OCI-LY3 (cell line): ENCODE results near the gene LIPM.

Source experiments
- H2AFZ ChIP-seq: fragments of 200-600, 300-600 bp; shearing (Covaris generic); 2 replicates; pipeline ENCODE4 v1.6.0; 2014; ENCODE audit warnings: antibody characterized with exemption, low read depth, low read length
- H3K27ac ChIP-seq: fragments of 200-600, 300-600 bp; sonication (generic); 2 replicates; pipeline ENCODE4 v1.5.1; 2014; ENCODE audit warnings: mild to moderate bottlenecking, low read length, moderate library complexity, mixed read lengths
- H3K27me3 ChIP-seq: fragments of 200-600, 300-600 bp; sonication (generic); 2 replicates; pipeline ENCODE4 v1.6.1; 2014; ENCODE audit warnings: low read depth, low read length, mixed read lengths
- H3K36me3 ChIP-seq: fragments of 200-600, 300-600 bp; sonication (generic); replicated peaks from 2 replicates; pipeline ENCODE3; 2014; ENCODE audit warnings: low read depth, low read length, mixed read lengths
- H3K4me1 ChIP-seq: fragments of 300-600, 200-600 bp; sonication (generic); 2 replicates; pipeline ENCODE4 v1.6.1; 2014; ENCODE audit warnings: low read length, mixed read lengths
- H3K4me2 ChIP-seq: fragments of 200-600, 300-600 bp; sonication (generic); 2 replicates; pipeline ENCODE4 v1.6.1; 2014; ENCODE audit warnings: low read length, mixed read lengths
- H3K4me3 ChIP-seq: fragments of 300-600, 200-600 bp; sonication (generic); 2 replicates; pipeline ENCODE4 v1.5.1; 2014; ENCODE audit warnings: antibody characterized with exemption, mild to moderate bottlenecking, low read length, moderate library complexity
- H3K79me2 ChIP-seq: fragments of 300-600, 200-600 bp; shearing (Covaris generic); 2 replicates; pipeline ENCODE4 v1.6.1; 2014; ENCODE audit warnings: mild to moderate bottlenecking, low read length, mixed read lengths
- H3K9ac ChIP-seq: fragments of 300-600, 200-600 bp; shearing (Covaris generic); 2 replicates; pipeline ENCODE4 v1.6.0; 2014; ENCODE audit warnings: mild to moderate bottlenecking, low read length, moderate library complexity
- H3K9me3 ChIP-seq: fragments of 200-600, 300-600 bp; shearing (Covaris generic); 2 replicates; pipeline ENCODE4 v1.6.1; 2014; ENCODE audit warnings: low read length, mixed read lengths; ENCODE audit not compliant: insufficient read depth
- H4K20me1 ChIP-seq: fragments of 200-600, 300-600 bp; sonication (generic); 2 replicates; pipeline ENCODE4 v1.6.1; 2016; ENCODE audit warnings: low read length, mixed read lengths; ENCODE audit not compliant: insufficient read depth
- CTCF ChIP-seq: fragments of 200-600, 300-600 bp; sonication (generic); IDR thresholded peaks from 2 replicates; pipeline ENCODE4 v1.5.1; 2014; ENCODE audit warnings: antibody characterized with exemption, low read length, low read depth
- EZH2phosphoT487 ChIP-seq: fragments of 200-600 bp; shearing (Covaris generic); IDR thresholded peaks from 2 replicates; pipeline ENCODE4 v1.6.1; 2018; ENCODE audit warnings: antibody characterized with exemption, mixed run types, low read depth

LIPM gene

GRCh38 chr10:88791924-88792323 is 10.6 kb upstream of the LIPM start:
- Histone ChIP-seq H3K9me3 (no peaks in the 10 kb centered on the region), H3K27me3 (no peaks in the 10 kb centered on the region), H3K27ac (no peak overlapping the region), H3K4me1 (peaks cover 34% of the 10 kb centered on the region), H2AFZ (no peak overlapping the region), H3K4me3 (no peak overlapping the region), H3K36me3 (no peaks in the 10 kb centered on the region), H3K9ac (no peak overlapping the region), H3K4me2 (no peak overlapping the region), H3K79me2 (no peaks in the 10 kb centered on the region), H4K20me1 (no peaks in the 10 kb centered on the region)
- TF ChIP-seq EZH2phosphoT487 (no peak), CTCF (peak; percentile 37)

- no peak overlapping the region for H3K4me3 ChIP-seq
- no peak for TF ChIP-seq EZH2phosphoT487
- no peak for TF ChIP-seq CTCF
- H3K27ac ChIP-seq = peak overlapping the region; percentile 40
- no peaks in the 10 kb centered on the region for H3K79me2 ChIP-seq
- H3K4me2 ChIP-seq = peak overlapping the region; percentile 47
- H4K20me1 ChIP-seq = no peaks in the 10 kb centered on the region
- peak overlapping the region; percentile 56 for H2AFZ ChIP-seq
- no peaks in the 10 kb centered on the region for H3K9me3 ChIP-seq
- no peaks in the 10 kb centered on the region for H3K27me3 ChIP-seq
- H3K36me3 ChIP-seq = no peaks in the 10 kb centered on the region
- peaks cover 32% of the 10 kb centered on the region for H3K4me1 ChIP-seq
- peak overlapping the region; percentile 14; the same call in 1 of the 2 replicates for H3K9ac ChIP-seq
Measured at GRCh38 chr10:88792661-88793060, 9.9 kb upstream of the LIPM start.

GRCh38 chr10:88793712-88794299 is 8.7 kb upstream of the LIPM start:
- Histone ChIP-seq H3K27ac (no peak overlapping the region), H3K9me3 (no peaks in the 10 kb centered on the region), H3K4me3 (peak overlapping the region; percentile 14; the same call in 1 of the 2 replicates), H4K20me1 (no peaks in the 10 kb centered on the region), H3K27me3 (no peaks in the 10 kb centered on the region), H3K9ac (no peak overlapping the region), H3K79me2 (no peaks in the 10 kb centered on the region), H3K4me2 (peak overlapping the region; percentile 47), H3K4me1 (peaks cover 27% of the 10 kb centered on the region), H2AFZ (no peak overlapping the region), H3K36me3 (no peaks in the 10 kb centered on the region)
- no peak for TF ChIP-seq CTCF

DNA sequence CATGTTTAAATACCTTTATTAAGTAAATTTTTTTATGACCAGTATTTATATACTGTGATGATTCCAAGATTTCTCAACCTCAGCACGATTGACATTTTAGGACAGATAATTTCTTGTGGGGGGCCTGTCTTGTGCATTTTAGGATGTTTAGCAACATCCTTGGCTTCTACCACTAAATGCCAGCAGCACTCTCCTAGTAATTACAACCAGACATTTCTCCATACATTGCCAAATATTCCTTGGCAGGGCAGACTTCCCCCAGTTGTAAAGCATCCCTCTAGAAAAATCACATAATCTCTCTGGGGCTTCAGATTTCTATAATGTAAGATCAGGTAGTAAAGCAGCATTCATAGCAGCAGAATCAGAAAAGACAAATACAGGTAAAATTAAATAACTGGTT is 7.8 kb upstream of the LIPM start:
- Histone ChIP-seq H3K27ac (no peak overlapping the region), H3K4me1 (peaks cover 27% of the 10 kb centered on the region), H3K9ac (no peak overlapping the region), H3K79me2 (no peaks in the 10 kb centered on the region), H4K20me1 (no peaks in the 10 kb centered on the region), H3K4me3 (no peak overlapping the region), H2AFZ (no peak overlapping the region), H3K9me3 (no peaks in the 10 kb centered on the region), H3K4me2 (no peak overlapping the region), H3K27me3 (no peaks in the 10 kb centered on the region), H3K36me3 (no peaks in the 10 kb centered on the region)
- TF ChIP-seq CTCF = no peak
- no peak for TF ChIP-seq EZH2phosphoT487
